ENCODE measurements around the gene ODC1. TPM values are rescaled to one million over a fixed set of nuclear protein-coding genes. Genes with fewer than 3 reads are reported as not detected.
A peak's percentile ranks its signal among the peaks of the same experiment; 100 is the strongest.

Gene ODC1
- total RNA-seq, 1 donor, result 109 TPM

GRCh38 chr2:10392951-10393639, 55.0 kb downstream of the ODC1 start:
- TF ChIP-seq CTCF (IDR thresholded peaks at IDR 0.05; ENCODE audit: extremely low read depth, low read depth, low read length), result no peak
- no peaks in the 10 kb centered on the region for H3K36me3 ChIP-seq (ENCODE audit: insufficient read depth, low read length)
- no peak overlapping the region for H3K27ac ChIP-seq (ENCODE audit: low read depth, low read length)
- H3K27me3 ChIP-seq (ENCODE audit: insufficient read depth, low read length), result no peaks in the 10 kb centered on the region
- no peak overlapping the region for H2AFZ ChIP-seq (ENCODE audit: low read length)
- no peak for DNase-seq (ENCODE audit: insufficient read length, low spot score, missing footprints)
- peaks cover 36% of the 10 kb centered on the region for H4K20me1 ChIP-seq (ENCODE audit: insufficient read depth, low read length)
- no peak overlapping the region for H3K4me2 ChIP-seq (ENCODE audit: insufficient read depth, low read length)
- peaks cover 19% of the 10 kb centered on the region for H3K4me1 ChIP-seq (ENCODE audit: insufficient read depth, low read length)
- H3K79me2 ChIP-seq (ENCODE audit: insufficient read depth, low read length), result peaks cover 90% of the 10 kb centered on the region
- no peak overlapping the region for H3K4me3 ChIP-seq (ENCODE audit: insufficient read depth, low read length)
- no peaks in the 10 kb centered on the region for H3K9me3 ChIP-seq (ENCODE audit: low read depth, low read length)

GRCh38 chr2:10392548-10392947, 55.6 kb downstream of the ODC1 start:
- H2AFZ ChIP-seq (ENCODE audit: low read length), result no peak overlapping the region
- no peak overlapping the region for H3K4me2 ChIP-seq (ENCODE audit: insufficient read depth, low read length)
- H3K4me3 ChIP-seq (ENCODE audit: insufficient read depth, low read length), result no peak overlapping the region
- no peak for DNase-seq (ENCODE audit: insufficient read length, low spot score, missing footprints)
- peaks cover 4% of the 10 kb centered on the region for H3K36me3 ChIP-seq (ENCODE audit: insufficient read depth, low read length)
- no peaks in the 10 kb centered on the region for H3K9me3 ChIP-seq (ENCODE audit: low read depth, low read length)
- TF ChIP-seq CTCF (IDR thresholded peaks at IDR 0.05; ENCODE audit: extremely low read depth, low read depth, low read length), result no peak
- H3K27me3 ChIP-seq (ENCODE audit: insufficient read depth, low read length), result no peaks in the 10 kb centered on the region
- peaks cover 19% of the 10 kb centered on the region for H3K4me1 ChIP-seq (ENCODE audit: insufficient read depth, low read length)
- H4K20me1 ChIP-seq (ENCODE audit: insufficient read depth, low read length), result peaks cover 42% of the 10 kb centered on the region
- no peak overlapping the region for H3K27ac ChIP-seq (ENCODE audit: low read depth, low read length)
- H3K79me2 ChIP-seq (ENCODE audit: insufficient read depth, low read length), result peaks cover 92% of the 10 kb centered on the region

GRCh38 chr2:10392100-10392499, 56.0 kb downstream of the ODC1 start:
- no peak overlapping the region for H3K27ac ChIP-seq (ENCODE audit: low read depth, low read length)
- peaks cover 19% of the 10 kb centered on the region for H3K4me1 ChIP-seq (ENCODE audit: insufficient read depth, low read length)
- H2AFZ ChIP-seq (ENCODE audit: low read length), result no peak overlapping the region
- no peaks in the 10 kb centered on the region for H3K27me3 ChIP-seq (ENCODE audit: insufficient read depth, low read length)
- DNase-seq (ENCODE audit: insufficient read length, low spot score, missing footprints), result no peak
- H4K20me1 ChIP-seq (ENCODE audit: insufficient read depth, low read length), result peaks cover 46% of the 10 kb centered on the region
- H3K36me3 ChIP-seq (ENCODE audit: insufficient read depth, low read length), result peaks cover 6% of the 10 kb centered on the region
- peaks cover 96% of the 10 kb centered on the region for H3K79me2 ChIP-seq (ENCODE audit: insufficient read depth, low read length)
- no peak for TF ChIP-seq CTCF (IDR thresholded peaks at IDR 0.05; ENCODE audit: extremely low read depth, low read depth, low read length)
- H3K4me3 ChIP-seq (ENCODE audit: insufficient read depth, low read length), result no peak overlapping the region
- H3K9me3 ChIP-seq (ENCODE audit: low read depth, low read length), result no peaks in the 10 kb centered on the region
- H3K4me2 ChIP-seq (ENCODE audit: insufficient read depth, low read length), result no peak overlapping the region

GRCh38 chr2:10390369-10390801, 57.7 kb downstream of the ODC1 start:
- no peak overlapping the region for H3K4me3 ChIP-seq (ENCODE audit: insufficient read depth, low read length)
- H3K4me1 ChIP-seq (ENCODE audit: insufficient read depth, low read length), result peaks cover 31% of the 10 kb centered on the region
- peaks cover 96% of the 10 kb centered on the region for H3K79me2 ChIP-seq (ENCODE audit: insufficient read depth, low read length)

More at GRCh38 chr2:10390369-10390801, 57.7 kb downstream of the ODC1 start:
- no peaks in the 10 kb centered on the region for H3K9me3 ChIP-seq (ENCODE audit: low read depth, low read length)
- peak; percentile 89 for DNase-seq (ENCODE audit: insufficient read length, low spot score, missing footprints)
- no peak overlapping the region for H2AFZ ChIP-seq (ENCODE audit: low read length)
- H3K27ac ChIP-seq (ENCODE audit: low read depth, low read length), result no peak overlapping the region
- TF ChIP-seq CTCF (IDR thresholded peaks at IDR 0.05; ENCODE audit: extremely low read depth, low read depth, low read length), result no peak
- H3K27me3 ChIP-seq (ENCODE audit: insufficient read depth, low read length), result no peaks in the 10 kb centered on the region
- H4K20me1 ChIP-seq (ENCODE audit: insufficient read depth, low read length), result peaks cover 52% of the 10 kb centered on the region
- peaks cover 6% of the 10 kb centered on the region for H3K36me3 ChIP-seq (ENCODE audit: insufficient read depth, low read length)
- no peak overlapping the region for H3K4me2 ChIP-seq (ENCODE audit: insufficient read depth, low read length)

Small RNA genes within 50 kb of the gene (small RNA-seq; reads per million reads assigned to genes)
- 23.4 reads per million, percentile 95 among the genes with 10 or more reads in this experiment for gene SNORA80B

Other genes starting within 250 kb of the ODC1 start
- gene HPCAL1, start 145.4 kb downstream of the ODC1 start, total RNA-seq, result 47.1 and 57.2 TPM in 2 replicates
- gene NOL10, start 241.6 kb upstream of the ODC1 start, total RNA-seq, result 39.1 and 46.3 TPM in 2 replicates

All from osteoblast (primary cell).